ENCODE data around the gene PIGM.

Gene PIGM

DNA sequence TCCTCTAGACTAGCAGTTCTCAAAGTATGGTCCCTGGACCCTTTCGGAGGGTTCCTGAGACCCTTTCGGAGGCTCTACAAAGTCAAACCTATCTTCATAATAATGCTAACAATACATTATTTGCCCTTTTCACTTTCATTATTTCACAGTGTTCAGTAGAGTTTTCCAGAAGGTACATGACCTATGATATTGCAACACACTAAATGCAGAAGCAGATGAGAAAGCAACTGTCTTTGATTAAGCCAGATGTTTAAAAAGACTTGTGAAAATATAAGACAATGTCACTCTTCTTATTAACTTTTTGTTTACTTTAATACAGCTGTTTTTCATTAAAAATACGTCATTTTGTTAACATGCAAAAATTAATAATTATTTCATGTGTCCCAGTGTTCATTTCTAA, 32.4 kb upstream of the PIGM start:
- Histone ChIP-seq H3K4me1 (ENCODE audit: control insufficient read depth in 1 of 2, insufficient read depth in 1 of 2, low read depth in 1 of 2, low read length in 1 of 2) (no peaks in the 10 kb centered on the region), H3K9me3 (no peaks in the 10 kb centered on the region), H3K36me3 (no peaks in the 10 kb centered on the region), H3K27ac (no peak overlapping the region), H3K4me3 (ENCODE audit: low read depth in 1 of 2, low read length in 1 of 2) (no peak overlapping the region), H3K27me3 (peaks cover 39% of the 10 kb centered on the region)
- TF ChIP-seq CTCF (IDR thresholded peaks at IDR 0.05): no peak

DNA sequence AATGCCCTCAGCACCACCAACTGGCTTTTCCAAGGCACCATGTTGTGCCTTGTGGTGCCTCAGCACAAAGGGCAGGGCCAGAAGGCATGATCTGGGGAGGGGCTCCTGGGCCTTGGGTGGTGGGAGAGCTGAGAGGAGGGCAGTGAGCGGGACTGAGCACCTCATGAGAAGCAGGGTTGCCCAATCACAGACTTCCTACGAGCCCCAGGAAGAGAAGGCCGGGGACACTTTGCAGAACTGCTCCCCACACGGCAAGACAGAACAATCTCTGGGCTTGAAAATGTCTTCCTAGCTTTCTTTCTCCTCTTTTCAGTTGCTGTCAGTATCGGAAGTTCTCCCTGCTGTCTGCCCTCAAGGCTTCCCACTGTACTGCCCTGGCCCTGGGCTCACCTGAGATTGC, 31.4 kb upstream of the PIGM start:
- no peaks in the 10 kb centered on the region for H3K4me1 ChIP-seq (ENCODE audit: control insufficient read depth in 1 of 2, insufficient read depth in 1 of 2, low read depth in 1 of 2, low read length in 1 of 2)
- no peaks in the 10 kb centered on the region for H3K36me3 ChIP-seq
- no peaks in the 10 kb centered on the region for H3K9me3 ChIP-seq
- no peak for TF ChIP-seq CTCF (IDR thresholded peaks at IDR 0.05)
- no peak overlapping the region for H3K27ac ChIP-seq
- H3K27me3 ChIP-seq: peaks cover 30% of the 10 kb centered on the region
- no peak overlapping the region for H3K4me3 ChIP-seq (ENCODE audit: low read depth in 1 of 2, low read length in 1 of 2)

- H3K4me3 ChIP-seq (ENCODE audit: low read depth in 1 of 2, low read length in 1 of 2): no peak overlapping the region
- H3K9me3 ChIP-seq: no peaks in the 10 kb centered on the region
- H3K4me1 ChIP-seq (ENCODE audit: control insufficient read depth in 1 of 2, insufficient read depth in 1 of 2, low read depth in 1 of 2, low read length in 1 of 2): no peaks in the 10 kb centered on the region
- H3K36me3 ChIP-seq: no peaks in the 10 kb centered on the region
- H3K27ac ChIP-seq: no peak overlapping the region
- TF ChIP-seq CTCF (IDR thresholded peaks at IDR 0.05): no peak
- H3K27me3 ChIP-seq: peaks cover 30% of the 10 kb centered on the region
Measured at GRCh38 chr1:160062230-160062532, 30.4 kb upstream of the PIGM start.

DNA sequence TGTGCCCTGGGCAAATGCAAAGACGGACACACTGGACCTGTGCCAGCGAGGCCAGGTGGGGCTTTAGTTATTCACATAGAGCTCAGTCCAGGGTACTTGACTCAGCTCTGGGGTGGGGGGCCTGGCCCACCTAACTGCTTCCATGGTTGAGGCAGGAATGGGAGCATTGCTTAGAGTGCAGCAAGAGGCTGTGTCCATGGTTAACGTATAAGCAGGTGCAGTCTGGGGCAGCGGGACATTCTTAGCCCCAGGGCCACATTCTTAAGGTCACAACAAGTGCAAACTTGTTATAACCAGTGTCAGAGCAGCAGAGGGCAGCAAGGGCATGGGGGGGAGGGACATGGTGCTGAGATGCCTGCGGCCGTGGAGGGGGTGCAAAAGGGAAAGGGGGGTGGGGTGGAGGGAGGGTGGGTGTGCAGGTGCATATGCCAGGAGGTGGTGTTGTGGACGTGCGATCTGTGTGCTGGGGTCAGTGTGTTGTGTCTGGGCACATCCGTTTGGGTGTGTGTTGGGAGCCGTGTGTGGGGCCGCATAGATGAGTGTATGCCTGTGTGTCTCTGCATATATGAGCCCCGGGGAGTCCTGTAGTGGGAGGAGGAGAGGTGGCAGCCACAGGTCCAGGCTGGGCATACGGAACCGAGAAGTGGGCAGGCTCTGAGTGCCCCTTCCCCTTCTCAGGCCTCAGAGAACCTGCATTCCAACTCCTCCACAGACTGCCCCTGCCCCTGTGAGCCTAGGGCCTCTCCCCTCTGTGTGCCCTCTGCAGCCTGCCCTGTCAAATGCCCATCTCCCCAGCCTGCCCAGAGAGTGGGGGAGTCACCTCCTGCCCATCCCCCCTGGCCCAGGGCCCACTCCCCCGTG, 29.8 kb upstream of the PIGM start:
- H3K4me1 ChIP-seq (ENCODE audit: control insufficient read depth in 1 of 2, insufficient read depth in 1 of 2, low read depth in 1 of 2, low read length in 1 of 2): no peaks in the 10 kb centered on the region
- H3K36me3 ChIP-seq: no peaks in the 10 kb centered on the region
- no peak overlapping the region for H3K27ac ChIP-seq
- peaks cover 30% of the 10 kb centered on the region for H3K27me3 ChIP-seq
- no peaks in the 10 kb centered on the region for H3K9me3 ChIP-seq
- no peak overlapping the region for H3K4me3 ChIP-seq (ENCODE audit: low read depth in 1 of 2, low read length in 1 of 2)
- no peak for TF ChIP-seq CTCF (IDR thresholded peaks at IDR 0.05)

DNA sequence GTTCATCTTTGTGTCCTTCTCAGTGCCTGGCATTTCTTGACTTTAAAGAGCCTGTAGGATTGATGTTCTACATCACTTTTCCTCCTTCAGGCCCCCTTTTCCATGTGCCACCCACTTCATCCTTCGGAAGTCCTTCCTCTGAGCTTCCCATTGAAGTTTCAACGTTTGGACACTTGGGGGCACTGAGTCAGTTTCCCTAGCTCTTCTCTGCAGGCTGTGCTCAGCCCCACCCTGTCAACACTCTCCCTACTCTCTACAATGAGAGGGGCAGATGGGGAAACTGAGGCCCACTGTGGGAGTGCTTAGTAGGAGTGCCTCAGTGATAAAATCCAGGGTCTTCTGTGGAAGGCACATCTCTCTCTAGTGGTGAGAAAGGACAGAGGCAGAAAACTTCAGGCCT, 26.3 kb upstream of the PIGM start:
- Histone ChIP-seq H3K9me3 (no peaks in the 10 kb centered on the region), H3K36me3 (no peaks in the 10 kb centered on the region), H3K4me1 (ENCODE audit: control insufficient read depth in 1 of 2, insufficient read depth in 1 of 2, low read depth in 1 of 2, low read length in 1 of 2) (no peaks in the 10 kb centered on the region), H3K27ac (no peak overlapping the region), H3K4me3 (ENCODE audit: low read depth in 1 of 2, low read length in 1 of 2) (no peak overlapping the region), H3K27me3 (peaks cover 33% of the 10 kb centered on the region)
- TF ChIP-seq CTCF (IDR thresholded peaks at IDR 0.05): no peak

Measured in neutrophil (primary cell).